Nephron (organoid): ENCODE measurements around the gene CETP.
"Not testable (repeated sequence)": the region's sequence is repeated elsewhere in the genome, so short reads cannot be mapped to it uniquely, and the experiment has no call there.

Source experiments
- H3K27ac Mint-ChIP-seq, 3 experiments: 2 replicates each; pipeline ENCODE4 v1.8.0; 2020; ENCODE audit warnings: mixed read lengths in 3 of 3, mild to moderate bottlenecking in 2 of 3, moderate library complexity in 1 of 3
- H3K27me3 Mint-ChIP-seq: 2 replicates; pipeline ENCODE4 v1.8.0; 2021; ENCODE audit warnings: low read depth, mild to moderate bottlenecking, moderate library complexity, mixed read lengths
- H3K36me3 Mint-ChIP-seq: 2 replicates; pipeline ENCODE4 v1.8.0; 2020; ENCODE audit warnings: low read depth, mixed read lengths
- H3K4me1 Mint-ChIP-seq: 2 replicates; pipeline ENCODE4 v1.8.0; 2020; ENCODE audit warnings: mixed read lengths
- H3K4me3 Mint-ChIP-seq, 3 experiments: 2 replicates each; pipeline ENCODE4 v1.8.0; 2020; ENCODE audit warnings: mild to moderate bottlenecking in 3 of 3, mixed read lengths in 3 of 3, moderate library complexity in 2 of 3
- H3K9me3 Mint-ChIP-seq: 2 replicates; pipeline ENCODE4 v1.8.0; 2020; ENCODE audit warnings: mixed read lengths
- TF ChIP-seq, protein P1 (sequence below), 3 experiments: fragments of 200-600 bp; sonication (generic); IDR thresholded peaks; one replicate each; pipeline ENCODE4 v1.5.0; 2021; ENCODE audit warnings: antibody characterized with exemption in 3 of 3; ENCODE audit not compliant: unreplicated experiment in 3 of 3

Gene CETP

DNA sequence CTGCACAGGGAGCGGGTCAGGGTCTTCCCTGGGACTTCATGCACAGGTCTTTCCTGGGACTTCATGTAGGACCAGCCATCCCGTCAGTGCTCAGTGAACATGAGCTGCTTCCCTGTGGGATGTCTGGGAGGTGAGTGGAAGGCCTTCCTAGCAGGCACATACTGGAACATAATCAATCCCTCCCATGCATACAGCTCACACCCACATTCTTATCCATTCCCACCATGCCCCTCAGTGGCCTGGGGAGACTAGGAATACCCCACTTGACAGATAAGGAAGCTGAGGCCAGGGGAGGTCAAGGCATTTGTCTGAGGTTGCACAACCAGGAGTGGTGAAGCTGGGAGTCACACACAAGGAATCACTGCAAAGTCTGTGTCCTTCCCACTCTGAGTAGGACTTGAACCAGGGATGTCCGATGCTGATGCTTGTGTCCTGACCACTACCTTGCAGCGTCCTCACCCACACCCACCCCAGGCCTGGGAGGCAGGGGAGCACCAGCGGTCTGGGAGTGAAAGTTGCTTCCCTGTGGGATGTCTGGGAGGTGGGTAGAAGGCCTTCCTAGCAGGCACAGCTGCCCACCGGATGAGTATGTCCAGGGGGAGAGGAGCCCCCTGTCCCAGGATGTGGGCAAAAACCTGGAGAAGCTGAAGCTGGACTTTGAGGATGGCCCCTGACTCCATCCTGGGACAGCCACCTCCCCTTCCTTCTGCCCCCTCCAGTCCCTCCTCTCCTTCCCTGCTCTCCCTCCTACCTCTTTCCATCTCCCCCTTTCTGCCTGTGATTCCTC lies 26.6 kb downstream of the CETP start:
- Mint-ChIP-seq H3K4me1 (peaks cover 13% of the 10 kb centered on the region), H3K4me3 (peak overlapping the region; percentile 53 to 92 (median 92)), H3K9me3 (no peaks in the 10 kb centered on the region), H3K27me3 (peaks cover 54% of the 10 kb centered on the region), H3K27ac (no peak overlapping the region), H3K36me3 (no peaks in the 10 kb centered on the region)
- TF ChIP-seq, protein P1, sequence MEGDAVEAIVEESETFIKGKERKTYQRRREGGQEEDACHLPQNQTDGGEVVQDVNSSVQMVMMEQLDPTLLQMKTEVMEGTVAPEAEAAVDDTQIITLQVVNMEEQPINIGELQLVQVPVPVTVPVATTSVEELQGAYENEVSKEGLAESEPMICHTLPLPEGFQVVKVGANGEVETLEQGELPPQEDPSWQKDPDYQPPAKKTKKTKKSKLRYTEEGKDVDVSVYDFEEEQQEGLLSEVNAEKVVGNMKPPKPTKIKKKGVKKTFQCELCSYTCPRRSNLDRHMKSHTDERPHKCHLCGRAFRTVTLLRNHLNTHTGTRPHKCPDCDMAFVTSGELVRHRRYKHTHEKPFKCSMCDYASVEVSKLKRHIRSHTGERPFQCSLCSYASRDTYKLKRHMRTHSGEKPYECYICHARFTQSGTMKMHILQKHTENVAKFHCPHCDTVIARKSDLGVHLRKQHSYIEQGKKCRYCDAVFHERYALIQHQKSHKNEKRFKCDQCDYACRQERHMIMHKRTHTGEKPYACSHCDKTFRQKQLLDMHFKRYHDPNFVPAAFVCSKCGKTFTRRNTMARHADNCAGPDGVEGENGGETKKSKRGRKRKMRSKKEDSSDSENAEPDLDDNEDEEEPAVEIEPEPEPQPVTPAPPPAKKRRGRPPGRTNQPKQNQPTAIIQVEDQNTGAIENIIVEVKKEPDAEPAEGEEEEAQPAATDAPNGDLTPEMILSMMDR (IDR thresholded peaks at IDR 0.05; ENCODE audit: unreplicated experiment in 3 of 3) = no peak

- TF ChIP-seq, protein P1 (IDR thresholded peaks at IDR 0.05; ENCODE audit: unreplicated experiment in 3 of 3) = no peak
- Mint-ChIP-seq H3K36me3 (no peaks in the 10 kb centered on the region), H3K4me1 (peaks cover 13% of the 10 kb centered on the region), H3K4me3 (peak within 1 kb of the TSS; percentile 85 to 92 (median 92)), H3K9me3 (no peaks in the 10 kb centered on the region), H3K27ac (no peak within 1 kb of the TSS), H3K27me3 (peaks cover 59% of the 10 kb centered on the region)
Measured at GRCh38 chr16:56988948-56989945, 27.5 kb downstream of the CETP start, which contains the start of gene NLRC5. NLRC5 (plus strand) TSS chr16:56989557; CDS start chr16:57020713, 31,156 bp downstream.

DNA sequence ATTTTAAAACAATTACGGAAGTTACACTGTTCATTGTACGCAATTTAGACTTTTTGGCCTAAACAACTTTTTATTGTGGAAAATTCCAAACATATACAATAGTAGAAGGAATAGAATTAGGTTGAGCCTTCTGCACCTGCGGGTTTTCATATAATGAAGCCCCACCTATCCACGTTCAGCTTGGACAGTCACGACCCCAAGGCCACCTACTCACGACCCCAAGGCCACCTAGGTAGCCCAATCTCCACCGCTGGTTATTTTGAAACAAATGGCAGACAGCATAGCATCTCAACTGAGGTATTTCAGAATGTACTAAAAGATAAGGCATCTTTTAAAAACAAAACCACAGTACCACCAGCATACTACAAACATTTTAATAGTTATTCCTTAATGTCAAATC lies 28.2 kb downstream of the CETP start:
- Mint-ChIP-seq H3K4me1 (peaks cover 7% of the 10 kb centered on the region), H3K9me3 (no peaks in the 10 kb centered on the region), H3K27ac (no peak overlapping the region), H3K4me3 (peak overlapping the region; percentile 85 to 92 (median 92)), H3K36me3 (no peaks in the 10 kb centered on the region), H3K27me3 (peaks cover 67% of the 10 kb centered on the region)
- TF ChIP-seq, protein P1 (IDR thresholded peaks at IDR 0.05; ENCODE audit: unreplicated experiment in 3 of 3) = no peak

DNA sequence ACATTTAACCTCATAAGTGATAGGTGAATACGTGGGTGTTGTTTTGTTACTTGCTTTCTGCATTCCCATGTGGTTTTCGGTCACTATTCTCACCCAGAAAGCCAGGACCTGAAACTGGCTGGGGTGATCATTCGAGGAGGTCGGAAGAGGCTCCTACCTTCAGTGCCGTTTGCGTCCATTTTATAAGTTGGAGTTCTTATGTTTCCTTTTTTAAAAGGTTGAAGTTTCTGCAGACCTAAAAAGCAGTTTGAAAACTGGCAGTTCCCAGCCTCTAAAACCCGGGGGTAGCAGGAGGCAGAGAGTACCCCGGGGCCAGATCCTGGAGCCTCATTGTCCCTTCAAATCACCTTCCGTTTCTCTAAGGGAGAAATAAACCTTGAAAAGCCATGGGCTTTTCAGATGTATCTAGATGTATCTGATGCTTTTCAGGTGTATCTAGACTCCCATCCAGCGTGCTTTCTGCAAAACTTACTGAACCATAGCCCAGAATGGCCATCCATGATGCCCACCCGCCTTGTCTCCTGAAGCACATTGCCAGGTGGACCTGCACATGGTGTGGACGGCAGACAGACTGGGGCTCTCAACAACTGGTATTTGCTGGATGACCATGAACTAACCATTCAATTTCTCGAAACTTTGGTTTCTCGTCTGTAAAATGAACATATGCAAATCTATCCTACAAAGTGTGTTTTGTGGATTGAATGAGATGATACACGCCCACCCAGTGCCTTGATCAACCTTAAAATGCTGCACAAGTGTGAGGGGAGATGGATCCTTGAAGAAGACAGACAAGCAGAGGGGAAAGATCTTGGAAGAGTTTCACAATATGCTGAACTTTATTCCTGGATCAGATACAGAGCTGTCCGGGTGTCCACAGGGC lies 28.9 kb downstream of the CETP start:
- no peak overlapping the region for H3K27ac Mint-ChIP-seq
- H3K36me3 Mint-ChIP-seq = no peaks in the 10 kb centered on the region
- H3K9me3 Mint-ChIP-seq = no peaks in the 10 kb centered on the region
- H3K27me3 Mint-ChIP-seq = peaks cover 73% of the 10 kb centered on the region
- H3K4me3 Mint-ChIP-seq = peak overlapping the region; percentile 85 to 92 (median 92)
- H3K4me1 Mint-ChIP-seq = peaks cover 6% of the 10 kb centered on the region
- TF ChIP-seq, protein P1 (IDR thresholded peaks at IDR 0.05; ENCODE audit: unreplicated experiment in 3 of 3) = no peak

GRCh38 chr16:56992431-56992830 lies 30.7 kb downstream of the CETP start:
- H3K27ac Mint-ChIP-seq, H3K36me3 Mint-ChIP-seq, H3K9me3 Mint-ChIP-seq, H3K4me3 Mint-ChIP-seq, H3K4me1 Mint-ChIP-seq: not testable (repeated sequence)
- peaks cover 77% of the 10 kb centered on the region for H3K27me3 Mint-ChIP-seq
